CD4-positive, alpha-beta T cell (primary cell): ENCODE measurements around the gene MYMK. TPM values are rescaled to one million over a fixed set of nuclear protein-coding genes. Genes with fewer than 3 reads are reported as not detected.

Experiments
- ATAC-seq: fragments of 200-7000 bp; cut with Tn5 transposase; one replicate; pipeline ENCODE4 v1.10.0; 2022; ENCODE audit warnings: mild to moderate bottlenecking; ENCODE audit not compliant: poor library complexity
- CTCF ChIA-PET: fragments of 350-600 bp; sonication (Branson Sonifier 250); formaldehyde crosslinking; loops from one replicate; lab custom pipeline; 2021; ENCODE audit warnings: antibody characterized with exemption, inconsistent platforms; lab: Charles Lee
- POLR2A ChIA-PET: fragments of 350-600 bp; sonication (Branson Sonifier 250); formaldehyde crosslinking; loops from one replicate; lab custom pipeline; 2021; ENCODE audit warnings: antibody characterized with exemption, inconsistent platforms; lab: Charles Lee
- DNase-seq, 14 experiments: peaks; one replicate each; pipeline ENCODE4 v3.0.0-alpha.2; 2013 to 2020; ENCODE audit warnings: mixed read lengths in 2 of 14
- H3K27ac ChIP-seq, 2 donors: one replicate each; pipeline versions ENCODE4 v1.5.1 to v1.7.0; 2013; ENCODE audit warnings: low read length in 2 of 2, low read depth in 1 of 2, mild to moderate bottlenecking in 1 of 2
- H3K27me3 ChIP-seq, 2 experiments: 1 replicate in 1 of 2; 2 replicates in 1 of 2; pipeline versions ENCODE4 v1.6.1 to v1.7.0; 2013; ENCODE audit warnings: low read length in 2 of 2, control low read depth in 1 of 2, mild to moderate bottlenecking in 1 of 2, moderate library complexity in 1 of 2; ENCODE audit not compliant: insufficient read depth in 2 of 2, control insufficient read depth in 1 of 2
- H3K36me3 ChIP-seq: one replicate; pipeline ENCODE4 v1.6.1; 2013; ENCODE audit warnings: low read length, control low read depth; ENCODE audit not compliant: insufficient read depth
- H3K4me1 ChIP-seq: one replicate; pipeline ENCODE4 v1.6.1; 2013; ENCODE audit warnings: low read length, control low read depth; ENCODE audit not compliant: insufficient read depth
- H3K4me3 ChIP-seq: one replicate; pipeline ENCODE4 v1.5.1; 2013; ENCODE audit warnings: mild to moderate bottlenecking, low read length, moderate library complexity
- H3K9me3 ChIP-seq, 2 experiments: 1 replicate in 1 of 2; 2 replicates in 1 of 2; pipeline versions ENCODE4 v1.6.1 to v1.7.0; 2013; ENCODE audit warnings: low read length in 2 of 2, mild to moderate bottlenecking in 2 of 2, control low read depth in 1 of 2, moderate library complexity in 1 of 2; ENCODE audit not compliant: control insufficient read depth in 1 of 2, insufficient read depth in 1 of 2
- H3K27ac Mint-ChIP-seq: one replicate; pipeline ENCODE4 v1.8.0; 2020; ENCODE audit warnings: mixed read lengths
- H3K27me3 Mint-ChIP-seq: one replicate; pipeline ENCODE4 v1.8.0; 2021; ENCODE audit warnings: mixed read lengths
- H3K36me3 Mint-ChIP-seq: one replicate; pipeline ENCODE4 v1.8.0; 2021; ENCODE audit warnings: low read depth, mixed read lengths
- H3K4me1 Mint-ChIP-seq: one replicate; pipeline ENCODE4 v1.8.0; 2021; ENCODE audit warnings: low read depth, mixed read lengths
- H3K4me3 Mint-ChIP-seq: one replicate; pipeline ENCODE4 v1.8.0; 2020; ENCODE audit warnings: mild to moderate bottlenecking, mixed read lengths
- H3K9me3 Mint-ChIP-seq: one replicate; pipeline ENCODE4 v1.8.0; 2020; ENCODE audit warnings: mixed read lengths
- intact Hi-C, 2 experiments: fragments of 100-400 bp; cut with DNase I in 1 of 2; cut with micrococcal nuclease in 1 of 2; formaldehyde crosslinking; loops; one replicate each; pipeline versions ENCODE4 v1.15.1 to v1.9.0; 2023 to 2025; cut with DNase I, micrococcal nuclease
- total RNA-seq, 174 experiments: library from RNA in 2 of 174; stranded (reverse) in 2 of 174; gene quantifications; one replicate each; pipeline ENCODE4 v1.2.3 and lab custom pipeline; 2021 to 2026
- TF ChIP-seq, protein P1 (sequence below): fragments of 200-600 bp; IDR thresholded peaks from one replicate; pipeline ENCODE4 v1.8.0; 2022; ENCODE audit warnings: antibody characterized with exemption, mild to moderate bottlenecking

Gene MYMK
- total RNA-seq, 2 experiments from 2014 or later, result not detected

DNA sequence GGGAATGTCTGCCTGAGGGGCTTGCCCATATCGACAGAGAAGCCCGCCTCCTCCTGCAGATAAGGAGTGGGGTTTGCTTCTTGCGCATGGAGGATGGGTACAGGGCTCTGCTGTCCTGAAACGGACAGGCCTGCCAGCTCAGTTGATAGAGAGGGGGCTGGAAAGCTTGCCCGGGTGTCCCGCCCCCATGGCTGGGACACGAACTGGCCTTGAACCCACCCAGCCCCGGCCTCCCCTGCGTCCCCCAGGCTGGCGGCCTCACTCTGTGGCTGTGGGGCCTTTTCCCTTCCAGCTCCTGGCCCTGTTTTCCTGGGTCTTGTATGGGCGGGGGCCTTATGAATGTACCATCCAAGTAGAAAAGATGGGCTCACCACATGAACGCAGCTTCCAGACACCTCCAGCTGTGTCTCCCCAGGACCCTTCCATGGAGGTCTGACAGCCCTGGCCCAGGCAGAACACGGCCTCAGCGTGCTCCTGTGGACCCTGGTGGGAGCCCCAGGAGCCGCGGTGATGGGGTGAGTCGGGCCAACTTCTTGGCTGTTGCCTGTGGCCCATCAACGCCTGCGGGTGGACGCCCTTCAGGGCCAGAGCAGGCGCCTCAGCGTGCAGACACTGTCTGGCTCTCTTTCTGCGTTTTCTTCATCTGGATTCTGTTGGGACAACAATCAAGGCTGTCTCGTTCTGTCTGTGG lies 30.0 kb downstream of the MYMK start:
- DNase-seq, result no peak
- Histone ChIP-seq H3K4me1 (no peaks in the 10 kb centered on the region), H3K9me3 (peaks cover 0 to 7% of the 10 kb centered on the region in 2 experiments), H3K36me3 (no peaks in the 10 kb centered on the region), H3K27ac (no peak overlapping the region), H3K4me3 (no peak overlapping the region), H3K27me3 (peaks cover 0 to 5% of the 10 kb centered on the region in 2 experiments)
- intact Hi-C loops, result no loop called here
- Mint-ChIP-seq H3K9me3 (no peaks in the 10 kb centered on the region), H3K4me1 (no peaks in the 10 kb centered on the region), H3K4me3 (no peak overlapping the region), H3K36me3 (no peaks in the 10 kb centered on the region), H3K27me3 (peaks cover 7% of the 10 kb centered on the region), H3K27ac (no peak overlapping the region)
- POLR2A ChIA-PET, result no interaction called here
- TF ChIP-seq, protein P1, sequence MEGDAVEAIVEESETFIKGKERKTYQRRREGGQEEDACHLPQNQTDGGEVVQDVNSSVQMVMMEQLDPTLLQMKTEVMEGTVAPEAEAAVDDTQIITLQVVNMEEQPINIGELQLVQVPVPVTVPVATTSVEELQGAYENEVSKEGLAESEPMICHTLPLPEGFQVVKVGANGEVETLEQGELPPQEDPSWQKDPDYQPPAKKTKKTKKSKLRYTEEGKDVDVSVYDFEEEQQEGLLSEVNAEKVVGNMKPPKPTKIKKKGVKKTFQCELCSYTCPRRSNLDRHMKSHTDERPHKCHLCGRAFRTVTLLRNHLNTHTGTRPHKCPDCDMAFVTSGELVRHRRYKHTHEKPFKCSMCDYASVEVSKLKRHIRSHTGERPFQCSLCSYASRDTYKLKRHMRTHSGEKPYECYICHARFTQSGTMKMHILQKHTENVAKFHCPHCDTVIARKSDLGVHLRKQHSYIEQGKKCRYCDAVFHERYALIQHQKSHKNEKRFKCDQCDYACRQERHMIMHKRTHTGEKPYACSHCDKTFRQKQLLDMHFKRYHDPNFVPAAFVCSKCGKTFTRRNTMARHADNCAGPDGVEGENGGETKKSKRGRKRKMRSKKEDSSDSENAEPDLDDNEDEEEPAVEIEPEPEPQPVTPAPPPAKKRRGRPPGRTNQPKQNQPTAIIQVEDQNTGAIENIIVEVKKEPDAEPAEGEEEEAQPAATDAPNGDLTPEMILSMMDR, result no peak
- CTCF ChIA-PET, result no interaction called here
- no peak for ATAC-seq

DNA sequence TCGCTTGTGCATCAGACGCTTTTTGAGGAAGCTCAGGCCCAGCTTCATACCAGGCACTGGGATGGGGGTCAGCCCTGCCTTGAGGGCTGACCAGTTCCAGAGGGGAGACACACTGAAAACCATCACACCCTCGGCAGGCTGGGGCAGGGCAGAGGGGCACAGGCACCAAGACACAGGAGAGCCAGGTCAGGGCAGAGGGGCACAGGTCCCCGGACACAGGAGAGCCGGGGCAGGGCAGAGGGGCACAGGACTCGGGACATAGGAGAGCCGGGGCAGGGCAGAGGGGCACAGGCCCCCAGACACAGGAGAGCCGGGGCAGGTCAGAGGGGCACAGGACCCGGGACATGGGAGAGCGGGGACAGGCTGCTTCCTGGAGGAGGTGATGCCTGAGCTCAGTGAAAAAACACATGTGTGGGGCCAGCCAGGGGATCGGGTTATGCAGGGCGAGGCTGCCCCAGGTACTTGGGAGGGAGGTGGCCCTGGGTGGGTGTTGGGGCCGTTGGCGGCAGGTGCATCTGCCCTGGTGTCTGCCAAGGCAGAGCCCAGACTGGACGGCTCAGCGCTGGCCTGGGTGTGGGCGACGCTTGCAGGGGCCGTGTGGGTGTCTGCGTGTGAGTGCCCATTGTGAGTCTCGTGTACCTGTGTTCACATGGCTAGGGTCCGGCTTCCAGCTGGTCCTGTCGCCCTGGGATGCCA lies 30.8 kb downstream of the MYMK start:
- no peak overlapping the region for H3K27ac ChIP-seq
- Mint-ChIP-seq H3K4me1 (no peaks in the 10 kb centered on the region), H3K36me3 (no peaks in the 10 kb centered on the region), H3K9me3 (no peaks in the 10 kb centered on the region), H3K27ac (no peak overlapping the region), H3K4me3 (no peak overlapping the region), H3K27me3 (peaks cover 7% of the 10 kb centered on the region)
- CTCF ChIA-PET, result no interaction called here
- intact Hi-C loops, result no loop called here
- DNase-seq, result no peak
- POLR2A ChIA-PET, result no interaction called here
- H3K4me1 ChIP-seq, result no peaks in the 10 kb centered on the region
- TF ChIP-seq, protein P1, result no peak
- ATAC-seq, result no peak
- no peak overlapping the region for H3K4me3 ChIP-seq
- peaks cover 0 to 4% of the 10 kb centered on the region in 2 experiments for H3K9me3 ChIP-seq
- H3K27me3 ChIP-seq, result peaks cover 0 to 5% of the 10 kb centered on the region in 2 experiments
- H3K36me3 ChIP-seq, result no peaks in the 10 kb centered on the region

DNA sequence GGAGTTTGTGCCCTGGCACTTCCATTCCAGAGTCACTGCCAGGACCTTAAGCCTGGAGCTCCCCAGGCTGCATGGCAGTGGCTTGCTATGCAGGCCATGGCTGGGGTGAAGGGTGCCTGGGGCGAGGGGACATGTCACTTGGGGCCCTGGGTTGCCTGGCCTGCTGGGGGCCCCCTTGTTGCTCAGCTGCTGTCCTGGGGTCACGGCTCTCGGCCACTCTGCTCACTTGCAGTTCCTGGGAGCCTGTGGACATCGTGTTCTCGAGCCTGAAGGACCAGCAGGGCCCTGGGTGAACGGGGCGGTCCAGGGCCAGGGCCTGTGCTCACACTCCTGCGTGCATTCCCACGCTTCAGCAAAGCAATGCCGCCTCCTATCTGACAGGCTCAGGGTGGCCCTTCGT lies 31.3 kb downstream of the MYMK start:
- no peak for DNase-seq
- no peak for ATAC-seq
- H3K9me3 ChIP-seq, result no peaks in the 10 kb centered on the region
- Mint-ChIP-seq H3K4me3 (no peak overlapping the region), H3K4me1 (no peaks in the 10 kb centered on the region), H3K36me3 (no peaks in the 10 kb centered on the region), H3K27ac (no peak overlapping the region), H3K27me3 (peaks cover 5% of the 10 kb centered on the region), H3K9me3 (no peaks in the 10 kb centered on the region)
- no peak overlapping the region for H3K27ac ChIP-seq
- ChIA-PET POLR2A (no interaction called here), CTCF (no interaction called here)
- H3K4me3 ChIP-seq, result no peak overlapping the region
- intact Hi-C loops, result no loop called here
- peaks cover 0 to 5% of the 10 kb centered on the region in 2 experiments for H3K27me3 ChIP-seq
- TF ChIP-seq, protein P1, result no peak
- no peaks in the 10 kb centered on the region for H3K4me1 ChIP-seq
- H3K36me3 ChIP-seq, result no peaks in the 10 kb centered on the region
